HG03045 (cell line): ENCODE data around the gene HES7.

Experiments
- ATAC-seq: cut with Tn5 transposase; IDR thresholded peaks from one replicate; pipeline ENCODE4 v1.9.1; 2021; ENCODE audit warnings: mild to moderate bottlenecking, moderate library complexity; ENCODE audit not compliant: unreplicated experiment

Gene HES7

GRCh38 chr17:8075574-8076342, 48.1 kb downstream of the HES7 start:
- no peak for ATAC-seq

DNA sequence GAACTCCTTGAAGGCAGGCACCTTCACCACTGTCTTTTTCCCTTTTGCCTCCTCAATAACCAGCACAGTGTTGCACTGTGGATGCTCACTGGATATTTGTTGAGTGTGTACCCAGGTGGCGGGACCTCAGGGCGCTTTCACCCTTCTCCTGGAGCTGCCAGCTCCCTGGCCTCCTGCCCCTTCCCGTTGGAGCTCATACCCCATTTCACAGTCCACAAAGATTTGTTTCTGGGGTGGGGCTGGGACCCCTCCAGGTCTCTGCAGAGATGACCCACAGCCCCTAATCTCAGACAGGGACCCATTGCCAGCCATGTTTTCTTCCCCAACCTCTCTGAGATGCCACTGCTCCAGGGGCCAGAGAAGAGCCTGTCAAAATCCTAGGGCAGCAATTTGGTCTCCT, 48.8 kb downstream of the HES7 start:
- ATAC-seq = no peak

DNA sequence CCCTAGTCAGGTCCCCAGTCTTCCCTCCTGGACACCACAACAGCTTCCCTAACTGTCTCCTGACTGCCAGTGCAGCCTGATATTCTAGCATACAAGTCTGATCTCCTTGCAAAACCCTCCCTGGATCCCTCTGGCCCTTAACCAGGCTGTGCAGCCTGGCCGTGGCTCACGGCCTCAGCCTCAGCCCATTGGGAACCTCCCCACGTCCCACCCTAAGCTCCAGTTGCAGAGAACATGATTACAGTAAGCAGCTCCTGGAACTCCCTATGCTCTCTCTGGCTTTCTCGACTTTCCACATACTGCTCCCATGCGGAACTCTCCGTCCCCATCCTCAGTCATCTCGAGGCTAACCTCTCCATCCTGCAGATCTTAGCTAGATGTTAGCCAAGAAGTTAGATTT, 49.4 kb downstream of the HES7 start:
- ATAC-seq = no peak

GRCh38 chr17:8073627-8074484, 50.0 kb downstream of the HES7 start:
- no peak for ATAC-seq

GRCh38 chr17:8072729-8073461, 51.0 kb downstream of the HES7 start:
- ATAC-seq = no peak

GRCh38 chr17:8072341-8072728, 51.6 kb downstream of the HES7 start:
- ATAC-seq = no peak

DNA sequence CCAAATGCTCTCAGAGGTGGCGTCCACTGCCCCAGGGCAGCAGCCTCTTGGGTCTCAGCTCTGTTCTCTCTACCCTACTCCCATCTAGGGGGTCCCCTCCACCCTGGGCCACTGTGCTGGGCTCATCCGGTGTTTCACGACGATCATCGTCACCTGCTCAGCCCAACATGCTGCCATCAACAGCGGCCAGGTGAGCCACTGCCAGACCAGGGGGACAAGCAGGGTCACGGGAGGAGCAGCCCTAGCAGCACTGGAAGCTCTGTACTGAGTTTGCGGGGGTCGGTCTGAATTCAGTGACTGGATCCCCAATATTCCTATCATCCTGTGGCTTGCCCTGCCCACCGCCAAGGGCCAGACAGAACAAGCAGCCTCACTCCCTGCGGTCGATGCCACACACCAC, 52.4 kb downstream of the HES7 start:
- ATAC-seq = no peak
